CD4-positive, alpha-beta T cell (primary cell): Measurements from ENCODE around the gene MSI1. TPM values are rescaled to one million over a fixed set of nuclear protein-coding genes. Genes with fewer than 3 reads are reported as not detected.

Source experiments
- ATAC-seq: fragments of 200-7000 bp; cut with Tn5 transposase; one replicate; pipeline ENCODE4 v1.10.0; 2022; ENCODE audit warnings: mild to moderate bottlenecking; ENCODE audit not compliant: poor library complexity
- CTCF ChIA-PET: fragments of 350-600 bp; sonication (Branson Sonifier 250); formaldehyde crosslinking; loops from one replicate; lab custom pipeline; 2021; ENCODE audit warnings: antibody characterized with exemption, inconsistent platforms; lab: Charles Lee
- POLR2A ChIA-PET: fragments of 350-600 bp; sonication (Branson Sonifier 250); formaldehyde crosslinking; loops from one replicate; lab custom pipeline; 2021; ENCODE audit warnings: antibody characterized with exemption, inconsistent platforms; lab: Charles Lee
- DNase-seq, 14 experiments: peaks; one replicate each; pipeline ENCODE4 v3.0.0-alpha.2; 2013 to 2020; ENCODE audit warnings: mixed read lengths in 2 of 14
- H3K27ac ChIP-seq, 2 donors: one replicate each; pipeline versions ENCODE4 v1.5.1 to v1.7.0; 2013; ENCODE audit warnings: low read length in 2 of 2, low read depth in 1 of 2, mild to moderate bottlenecking in 1 of 2
- H3K27me3 ChIP-seq, 2 experiments: 1 replicate in 1 of 2; 2 replicates in 1 of 2; pipeline versions ENCODE4 v1.6.1 to v1.7.0; 2013; ENCODE audit warnings: low read length in 2 of 2, control low read depth in 1 of 2, mild to moderate bottlenecking in 1 of 2, moderate library complexity in 1 of 2; ENCODE audit not compliant: insufficient read depth in 2 of 2, control insufficient read depth in 1 of 2
- H3K36me3 ChIP-seq: one replicate; pipeline ENCODE4 v1.6.1; 2013; ENCODE audit warnings: low read length, control low read depth; ENCODE audit not compliant: insufficient read depth
- H3K4me1 ChIP-seq: one replicate; pipeline ENCODE4 v1.6.1; 2013; ENCODE audit warnings: low read length, control low read depth; ENCODE audit not compliant: insufficient read depth
- H3K4me3 ChIP-seq: one replicate; pipeline ENCODE4 v1.5.1; 2013; ENCODE audit warnings: mild to moderate bottlenecking, low read length, moderate library complexity
- H3K9me3 ChIP-seq, 2 experiments: 1 replicate in 1 of 2; 2 replicates in 1 of 2; pipeline versions ENCODE4 v1.6.1 to v1.7.0; 2013; ENCODE audit warnings: low read length in 2 of 2, mild to moderate bottlenecking in 2 of 2, control low read depth in 1 of 2, moderate library complexity in 1 of 2; ENCODE audit not compliant: control insufficient read depth in 1 of 2, insufficient read depth in 1 of 2
- H3K27ac Mint-ChIP-seq: one replicate; pipeline ENCODE4 v1.8.0; 2020; ENCODE audit warnings: mixed read lengths
- H3K27me3 Mint-ChIP-seq: one replicate; pipeline ENCODE4 v1.8.0; 2021; ENCODE audit warnings: mixed read lengths
- H3K36me3 Mint-ChIP-seq: one replicate; pipeline ENCODE4 v1.8.0; 2021; ENCODE audit warnings: low read depth, mixed read lengths
- H3K4me1 Mint-ChIP-seq: one replicate; pipeline ENCODE4 v1.8.0; 2021; ENCODE audit warnings: low read depth, mixed read lengths
- H3K4me3 Mint-ChIP-seq: one replicate; pipeline ENCODE4 v1.8.0; 2020; ENCODE audit warnings: mild to moderate bottlenecking, mixed read lengths
- H3K9me3 Mint-ChIP-seq: one replicate; pipeline ENCODE4 v1.8.0; 2020; ENCODE audit warnings: mixed read lengths
- intact Hi-C, 2 experiments: fragments of 100-400 bp; cut with DNase I in 1 of 2; cut with micrococcal nuclease in 1 of 2; formaldehyde crosslinking; loops; one replicate each; pipeline versions ENCODE4 v1.15.1 to v1.9.0; 2023 to 2025; cut with DNase I, micrococcal nuclease
- total RNA-seq, 174 experiments: library from RNA in 2 of 174; stranded (reverse) in 2 of 174; gene quantifications; one replicate each; pipeline ENCODE4 v1.2.3 and lab custom pipeline; 2021 to 2026
- TF ChIP-seq, protein P1 (sequence below): fragments of 200-600 bp; IDR thresholded peaks from one replicate; pipeline ENCODE4 v1.8.0; 2022; ENCODE audit warnings: antibody characterized with exemption, mild to moderate bottlenecking

The MSI1 gene
- total RNA-seq, 2 experiments from 2014 or later = not detected

- CTCF ChIA-PET = interaction anchor here (1.4 kb wide), 1 partner anchor 113 kb away, joined by 4 read pairs; no protein-coding TSS in a partner anchor
- H3K27ac Mint-ChIP-seq = no peak overlapping the region
- ATAC-seq (no peak), DNase-seq (no peak)
- no peak overlapping the region for H3K4me3 ChIP-seq
- no peaks in the 10 kb centered on the region for H3K9me3 ChIP-seq
- H3K36me3 ChIP-seq = no peaks in the 10 kb centered on the region
- H3K4me1 ChIP-seq = peaks cover 3% of the 10 kb centered on the region
- no peaks in the 10 kb centered on the region for H3K9me3 Mint-ChIP-seq
- no peak overlapping the region for H3K27ac ChIP-seq
- H3K4me1 Mint-ChIP-seq = no peaks in the 10 kb centered on the region
- TF ChIP-seq, protein P1, sequence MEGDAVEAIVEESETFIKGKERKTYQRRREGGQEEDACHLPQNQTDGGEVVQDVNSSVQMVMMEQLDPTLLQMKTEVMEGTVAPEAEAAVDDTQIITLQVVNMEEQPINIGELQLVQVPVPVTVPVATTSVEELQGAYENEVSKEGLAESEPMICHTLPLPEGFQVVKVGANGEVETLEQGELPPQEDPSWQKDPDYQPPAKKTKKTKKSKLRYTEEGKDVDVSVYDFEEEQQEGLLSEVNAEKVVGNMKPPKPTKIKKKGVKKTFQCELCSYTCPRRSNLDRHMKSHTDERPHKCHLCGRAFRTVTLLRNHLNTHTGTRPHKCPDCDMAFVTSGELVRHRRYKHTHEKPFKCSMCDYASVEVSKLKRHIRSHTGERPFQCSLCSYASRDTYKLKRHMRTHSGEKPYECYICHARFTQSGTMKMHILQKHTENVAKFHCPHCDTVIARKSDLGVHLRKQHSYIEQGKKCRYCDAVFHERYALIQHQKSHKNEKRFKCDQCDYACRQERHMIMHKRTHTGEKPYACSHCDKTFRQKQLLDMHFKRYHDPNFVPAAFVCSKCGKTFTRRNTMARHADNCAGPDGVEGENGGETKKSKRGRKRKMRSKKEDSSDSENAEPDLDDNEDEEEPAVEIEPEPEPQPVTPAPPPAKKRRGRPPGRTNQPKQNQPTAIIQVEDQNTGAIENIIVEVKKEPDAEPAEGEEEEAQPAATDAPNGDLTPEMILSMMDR = no peak
- no peak overlapping the region for H3K4me3 Mint-ChIP-seq
- H3K36me3 Mint-ChIP-seq = no peaks in the 10 kb centered on the region
- POLR2A ChIA-PET = no interaction called here
- peaks cover 8 to 9% of the 10 kb centered on the region in 2 experiments for H3K27me3 ChIP-seq
- intact Hi-C loops = loop anchor here (5.0 to 10.0 kb wide), 2 partner anchors 64 to 362 kb away; partner anchors contain the start of gene UNC119B (in 1 of the 2)
- peaks cover 27% of the 10 kb centered on the region for H3K27me3 Mint-ChIP-seq
These were observed 15.8 kb downstream of the MSI1 start for GRCh38 chr12:120353136-120353535.

DNA sequence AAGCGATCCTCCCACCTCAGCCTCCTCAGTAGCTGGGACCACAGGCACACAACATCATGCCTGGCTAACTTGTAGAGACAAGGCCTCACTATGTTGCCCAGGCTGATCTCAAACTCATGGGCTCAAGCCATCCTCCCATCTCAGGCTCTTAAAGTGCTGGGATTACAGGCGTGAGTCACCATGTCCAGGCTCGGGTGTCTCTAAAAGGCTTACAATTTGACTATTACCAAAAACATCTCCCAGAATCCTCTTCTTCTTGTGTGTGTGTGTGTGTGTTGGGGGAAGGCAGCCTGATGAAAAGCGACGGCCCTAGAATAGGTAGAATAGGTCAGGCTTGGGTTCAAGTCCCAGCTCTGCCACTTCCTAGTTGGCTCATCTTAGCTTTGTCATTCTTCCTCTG is 16.8 kb downstream of the MSI1 start:
- Mint-ChIP-seq H3K4me3 (no peak overlapping the region), H3K4me1 (no peaks in the 10 kb centered on the region), H3K36me3 (no peaks in the 10 kb centered on the region), H3K27ac (no peak overlapping the region), H3K9me3 (no peaks in the 10 kb centered on the region), H3K27me3 (peaks cover 17% of the 10 kb centered on the region)
- Histone ChIP-seq H3K4me1 (peaks cover 3% of the 10 kb centered on the region), H3K36me3 (no peaks in the 10 kb centered on the region), H3K4me3 (no peak overlapping the region), H3K9me3 (no peaks in the 10 kb centered on the region), H3K27me3 (peaks cover 6 to 8% of the 10 kb centered on the region in 2 experiments), H3K27ac (no peak overlapping the region)
- TF ChIP-seq, protein P1 = no peak
- DNase-seq (no peak), ATAC-seq (no peak)
- CTCF ChIA-PET = no interaction called here
- intact Hi-C loops = loop anchor here (5.0 to 10.0 kb wide), 2 partner anchors 65 to 363 kb away; partner anchors contain the start of gene UNC119B (in 1 of the 2)
- POLR2A ChIA-PET = no interaction called here

DNA sequence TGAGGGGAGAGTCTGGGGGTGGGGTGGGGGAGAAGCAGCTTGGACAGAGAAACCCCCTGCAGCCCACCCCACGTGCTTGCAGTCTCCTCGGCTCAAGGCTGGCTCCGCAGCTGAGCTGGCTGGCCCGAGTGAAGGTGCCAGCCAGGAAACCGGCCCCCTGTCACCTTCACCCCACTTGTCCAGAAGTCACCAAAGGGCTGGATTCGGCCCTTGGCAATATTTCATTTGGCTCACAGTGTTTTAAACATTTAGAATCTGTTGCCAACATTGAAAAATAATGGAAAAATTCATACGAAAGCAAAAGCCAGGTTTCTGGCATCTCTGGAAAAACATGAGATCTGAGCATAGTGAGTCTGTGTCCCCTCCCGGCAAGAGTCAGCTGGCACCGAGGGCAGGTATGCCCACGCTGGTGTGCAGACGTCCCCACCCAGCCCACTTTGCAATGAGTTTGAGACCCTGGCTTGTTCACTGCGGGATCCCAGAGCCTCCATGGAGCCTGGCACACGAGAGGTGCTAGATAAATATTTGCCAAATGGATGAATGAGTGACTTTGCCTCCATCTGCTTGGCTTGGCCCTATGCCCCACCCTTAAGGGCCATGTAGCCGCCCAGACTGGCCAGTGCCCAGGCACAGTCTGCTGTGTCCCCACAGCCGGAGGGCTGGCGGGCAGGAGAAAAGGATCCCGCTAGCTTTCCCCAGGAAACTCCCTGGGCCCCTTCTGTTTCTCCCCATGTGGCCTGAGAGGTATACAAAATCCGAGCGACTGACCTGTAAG is 18.2 kb downstream of the MSI1 start:
- CTCF ChIA-PET = no interaction called here
- ATAC-seq (no peak), DNase-seq (no peak)
- H3K4me3 ChIP-seq = no peak overlapping the region
- intact Hi-C loops = loop anchor here (5.0 to 10.0 kb wide), 2 partner anchors 67 to 364 kb away; partner anchors contain the start of gene UNC119B (in 1 of the 2)
- H3K27ac ChIP-seq = no peak overlapping the region
- H3K4me1 ChIP-seq = no peaks in the 10 kb centered on the region
- TF ChIP-seq, protein P1 = no peak
- H3K4me1 Mint-ChIP-seq = no peaks in the 10 kb centered on the region
- no peak overlapping the region for H3K27ac Mint-ChIP-seq
- peaks cover 6 to 8% of the 10 kb centered on the region in 2 experiments for H3K27me3 ChIP-seq
- POLR2A ChIA-PET = no interaction called here
- no peak overlapping the region for H3K4me3 Mint-ChIP-seq
- no peaks in the 10 kb centered on the region for H3K36me3 ChIP-seq
- no peaks in the 10 kb centered on the region for H3K9me3 Mint-ChIP-seq
- no peaks in the 10 kb centered on the region for H3K9me3 ChIP-seq
- H3K27me3 Mint-ChIP-seq = peaks cover 13% of the 10 kb centered on the region
- no peaks in the 10 kb centered on the region for H3K36me3 Mint-ChIP-seq
